GM19099 (cell line): ENCODE results near the gene FAM117B.

Source experiments
- POLR2A ChIP-seq: IDR thresholded peaks from 3 replicates; pipeline ENCODE4 v1.6.1; 2011; ENCODE audit warnings: low read depth; ENCODE audit not compliant: insufficient read length; ENCODE audit errors: extremely low read depth

Gene FAM117B

DNA sequence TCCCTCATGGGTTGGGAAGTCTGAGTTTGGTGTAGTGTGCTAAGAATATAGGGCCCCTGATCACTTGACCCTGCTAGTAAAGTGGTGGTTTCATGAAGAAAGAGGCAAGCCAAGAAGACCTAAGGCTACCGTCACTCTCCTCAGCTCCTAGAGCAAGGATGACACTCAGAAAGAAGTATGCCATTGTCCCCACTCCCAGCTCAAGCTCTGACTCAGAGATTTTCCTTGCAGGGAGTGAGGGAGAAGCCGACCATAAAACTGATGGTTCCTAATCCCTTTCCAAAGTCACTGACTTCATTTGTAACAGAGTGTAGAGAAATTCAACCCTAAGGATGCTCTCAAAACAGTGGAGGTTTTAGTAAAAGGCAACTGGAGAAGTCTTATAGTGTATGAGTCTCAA lies 155.9 kb downstream of the FAM117B start:
- no peak for TF ChIP-seq POLR2A

DNA sequence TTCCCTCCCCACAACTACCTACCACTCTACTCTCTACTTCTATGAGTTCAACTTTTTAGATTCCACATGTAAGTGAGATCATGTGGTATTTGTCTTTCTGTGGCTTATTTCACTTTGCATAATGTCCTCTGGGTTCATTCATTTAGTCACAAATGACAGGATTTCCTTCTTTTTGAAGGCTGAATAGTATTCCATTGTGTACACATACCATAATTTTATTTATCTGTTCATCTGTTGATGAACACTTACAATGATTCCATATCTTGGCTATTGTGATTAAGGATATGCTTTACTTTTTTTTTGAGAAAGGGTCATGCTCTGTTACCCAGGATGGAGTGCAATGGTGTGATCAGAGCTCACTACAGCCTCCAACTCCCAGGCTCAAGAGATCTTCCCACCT lies 163.2 kb downstream of the FAM117B start:
- TF ChIP-seq POLR2A: no peak

DNA sequence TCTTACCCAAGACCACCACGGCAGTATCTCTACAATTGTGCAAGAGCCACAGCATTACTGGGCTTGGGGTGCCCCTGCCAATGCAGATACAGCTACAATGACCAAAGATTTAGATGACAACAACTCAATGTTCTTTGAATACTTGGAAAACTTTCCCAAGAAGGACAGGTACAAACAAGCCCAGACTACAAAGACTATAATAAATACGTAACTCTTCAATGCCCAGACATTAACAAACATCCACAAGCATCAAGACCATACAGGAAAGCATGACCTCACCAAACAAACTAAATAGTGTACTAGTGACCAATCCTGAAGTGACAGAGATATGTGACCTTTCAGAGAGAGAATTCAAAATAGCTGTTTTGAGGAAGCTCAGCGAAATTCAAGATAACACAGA lies 174.0 kb downstream of the FAM117B start:
- no peak for TF ChIP-seq POLR2A

DNA sequence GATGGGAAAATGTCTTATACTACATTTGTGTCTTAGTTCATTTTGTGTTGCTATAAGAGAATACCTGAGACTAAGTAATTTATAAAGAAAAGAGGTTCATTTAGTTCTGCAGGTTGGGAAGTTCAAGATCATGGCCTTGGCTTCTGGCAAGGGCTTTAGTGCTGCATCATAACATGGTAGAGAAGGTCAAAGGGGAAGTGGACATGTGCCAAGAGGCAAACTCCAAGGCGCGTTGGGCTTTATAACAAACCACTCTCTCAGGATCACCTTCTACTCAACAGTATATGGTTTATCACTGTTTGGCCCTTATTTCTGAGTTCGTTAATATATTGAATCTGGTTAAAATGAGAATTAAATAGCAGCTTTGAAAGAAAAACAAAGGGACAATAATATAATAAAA lies 178.6 kb downstream of the FAM117B start:
- no peak for TF ChIP-seq POLR2A

DNA sequence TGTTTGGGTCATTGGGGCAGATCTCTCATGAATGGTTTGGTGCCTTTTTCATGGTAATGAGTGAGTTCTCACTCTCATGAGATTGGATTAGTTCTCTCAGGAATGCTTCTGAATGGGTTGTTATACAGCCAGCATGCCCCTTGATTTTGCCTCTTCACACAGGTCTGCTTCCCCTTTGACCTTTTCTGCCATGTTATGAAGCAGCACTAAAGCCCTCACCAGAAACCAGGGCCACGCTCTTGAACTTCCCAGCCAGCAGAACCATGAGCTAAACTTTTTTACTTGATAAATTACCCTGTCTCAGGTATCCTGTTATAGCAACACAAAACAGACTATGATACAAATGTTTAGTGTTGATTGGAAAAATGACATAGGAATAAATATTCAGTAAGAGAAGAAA lies 179.5 kb downstream of the FAM117B start:
- TF ChIP-seq POLR2A: no peak

DNA sequence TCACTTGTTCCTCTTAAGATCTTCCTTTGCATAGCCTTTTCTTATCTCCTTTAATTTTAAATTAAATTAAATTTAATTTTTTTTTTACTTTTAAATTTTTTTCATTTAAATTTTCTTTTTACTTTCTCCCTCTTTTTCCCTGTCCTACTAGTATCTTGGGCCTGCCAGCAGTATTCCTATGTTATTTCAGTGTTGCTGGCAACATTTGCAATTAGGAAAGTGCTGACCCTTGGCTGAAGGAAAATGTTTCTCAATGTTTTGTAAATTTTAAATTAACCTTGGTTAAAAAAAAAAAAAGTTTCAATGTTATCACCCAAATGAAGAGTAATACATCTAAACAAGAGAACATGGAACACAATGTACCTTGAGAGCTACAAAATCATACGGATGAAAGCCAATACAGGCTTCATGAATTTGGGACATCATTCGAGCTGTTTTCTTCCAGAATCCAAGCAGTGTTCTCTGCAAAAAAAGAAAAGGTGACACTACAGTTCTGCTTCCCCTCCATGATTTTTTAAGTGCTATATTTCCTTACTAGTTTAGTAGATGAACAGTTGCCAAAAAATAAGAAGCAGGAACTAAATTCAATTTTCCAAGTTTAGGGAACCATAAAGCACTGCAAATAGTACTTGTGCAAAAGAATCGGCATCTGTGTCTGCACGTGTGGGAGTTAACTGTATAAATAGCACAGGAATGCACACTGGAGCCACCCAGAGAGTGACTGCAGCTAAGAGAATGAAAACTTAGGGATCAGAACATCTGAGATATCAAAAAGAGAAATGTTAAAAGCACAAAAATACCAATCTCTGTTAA lies 181.0 kb downstream of the FAM117B start:
- no peak for TF ChIP-seq POLR2A

DNA sequence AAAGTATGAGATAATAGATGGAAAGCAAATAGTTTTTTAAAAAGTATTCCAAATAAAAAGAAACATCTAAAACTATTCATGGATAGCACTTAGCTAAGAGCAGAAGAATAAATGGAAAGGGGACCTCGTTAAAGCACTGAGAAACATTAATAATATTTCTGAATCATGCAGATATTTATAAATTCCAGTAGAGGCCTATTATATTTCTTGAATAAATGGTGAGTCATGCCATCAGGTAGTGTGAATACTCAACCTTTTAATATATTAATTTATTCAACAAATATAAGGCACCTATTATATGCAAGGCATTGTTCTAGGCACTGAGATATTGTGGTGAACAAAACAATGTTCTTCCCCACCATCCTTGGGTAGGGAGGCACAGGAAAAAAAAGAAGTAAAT lies 183.0 kb downstream of the FAM117B start:
- TF ChIP-seq POLR2A: no peak

DNA sequence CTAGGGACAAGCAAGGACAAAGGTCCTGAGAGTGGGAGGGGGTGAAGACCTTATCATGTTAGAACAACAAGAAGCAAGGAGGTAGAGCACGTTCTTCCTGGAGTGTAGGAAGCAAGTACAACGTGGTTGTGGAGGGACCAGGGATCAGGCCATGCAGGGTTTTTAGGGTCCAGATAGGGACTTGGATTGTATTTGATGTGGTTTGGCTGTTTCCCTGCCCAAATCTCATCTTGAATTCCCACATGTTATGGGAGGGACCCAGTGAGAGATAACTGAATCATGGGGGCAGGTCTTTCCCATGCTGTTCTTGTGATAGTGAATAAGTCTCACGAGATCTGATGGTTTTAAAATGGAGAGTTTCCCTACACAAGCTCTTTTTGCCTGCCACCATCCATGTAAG lies 183.6 kb downstream of the FAM117B start:
- no peak for TF ChIP-seq POLR2A
